ENCODE data around the gene IL17RD. TPM values are rescaled to one million over a fixed set of nuclear protein-coding genes. Genes with fewer than 3 reads are reported as not detected.
A peak's percentile ranks its signal among the peaks of the same experiment; 100 is the strongest.

IL17RD gene
- total and polyA plus RNA-seq, 2 donors from 2014 or later, result 4.4 to 18.9 TPM

DNA sequence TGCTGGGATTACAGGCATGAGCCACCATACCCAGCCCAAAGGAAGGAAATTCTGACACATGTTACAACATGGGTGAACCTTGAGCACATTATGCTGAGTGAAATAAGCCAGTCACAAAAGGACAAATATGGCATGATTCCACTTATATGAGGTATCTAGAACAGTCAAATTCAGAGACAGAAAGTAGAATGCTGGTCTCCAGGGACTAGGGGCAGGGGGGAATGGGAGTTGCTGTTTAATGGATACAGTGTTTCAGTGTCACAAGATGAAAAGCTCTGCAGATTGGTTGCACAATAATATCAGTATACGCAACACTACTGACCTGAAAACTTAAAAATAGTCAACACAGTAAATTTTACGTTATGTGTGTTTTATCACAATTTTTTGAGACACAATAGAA lies 100.6 kb downstream of the IL17RD start:
- peaks cover 0 to 6% (median 5%) of the 10 kb centered on the region in 3 donors for H3K4me1 ChIP-seq (ENCODE audit: control insufficient read depth in 2 of 3, insufficient read depth in 2 of 3, low read depth in 1 of 3, low read length in 3 of 3)
- no peak overlapping the region for H3K27ac ChIP-seq (ENCODE audit: low read depth in 2 of 2, low read length in 2 of 2)
- no peak for DNase-seq
- H3K9ac ChIP-seq (ENCODE audit: low read length in 3 of 3), result no peak overlapping the region
- intact Hi-C loops (cut with DNase I), result no loop called here
- TF ChIP-seq, protein P1, sequence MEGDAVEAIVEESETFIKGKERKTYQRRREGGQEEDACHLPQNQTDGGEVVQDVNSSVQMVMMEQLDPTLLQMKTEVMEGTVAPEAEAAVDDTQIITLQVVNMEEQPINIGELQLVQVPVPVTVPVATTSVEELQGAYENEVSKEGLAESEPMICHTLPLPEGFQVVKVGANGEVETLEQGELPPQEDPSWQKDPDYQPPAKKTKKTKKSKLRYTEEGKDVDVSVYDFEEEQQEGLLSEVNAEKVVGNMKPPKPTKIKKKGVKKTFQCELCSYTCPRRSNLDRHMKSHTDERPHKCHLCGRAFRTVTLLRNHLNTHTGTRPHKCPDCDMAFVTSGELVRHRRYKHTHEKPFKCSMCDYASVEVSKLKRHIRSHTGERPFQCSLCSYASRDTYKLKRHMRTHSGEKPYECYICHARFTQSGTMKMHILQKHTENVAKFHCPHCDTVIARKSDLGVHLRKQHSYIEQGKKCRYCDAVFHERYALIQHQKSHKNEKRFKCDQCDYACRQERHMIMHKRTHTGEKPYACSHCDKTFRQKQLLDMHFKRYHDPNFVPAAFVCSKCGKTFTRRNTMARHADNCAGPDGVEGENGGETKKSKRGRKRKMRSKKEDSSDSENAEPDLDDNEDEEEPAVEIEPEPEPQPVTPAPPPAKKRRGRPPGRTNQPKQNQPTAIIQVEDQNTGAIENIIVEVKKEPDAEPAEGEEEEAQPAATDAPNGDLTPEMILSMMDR (IDR thresholded peaks at IDR 0.05; ENCODE audit: borderline replicate concordance, extremely low read depth, insufficient read depth), result no peak
- no peak overlapping the region for H3K4me3 ChIP-seq (ENCODE audit: low read length in 3 of 3)
- no peaks in the 10 kb centered on the region for H3K36me3 ChIP-seq (ENCODE audit: control insufficient read depth in 2 of 3, insufficient read depth in 3 of 3, low read length in 3 of 3)
- no peaks in the 10 kb centered on the region for H3K27me3 ChIP-seq (ENCODE audit: control insufficient read depth, insufficient read depth, low read length)
- no peak for FAIRE-seq
- H3K9me3 ChIP-seq (ENCODE audit: control insufficient read depth in 2 of 3, insufficient read depth in 1 of 3, low read length in 3 of 3), result no peaks in the 10 kb centered on the region

DNA sequence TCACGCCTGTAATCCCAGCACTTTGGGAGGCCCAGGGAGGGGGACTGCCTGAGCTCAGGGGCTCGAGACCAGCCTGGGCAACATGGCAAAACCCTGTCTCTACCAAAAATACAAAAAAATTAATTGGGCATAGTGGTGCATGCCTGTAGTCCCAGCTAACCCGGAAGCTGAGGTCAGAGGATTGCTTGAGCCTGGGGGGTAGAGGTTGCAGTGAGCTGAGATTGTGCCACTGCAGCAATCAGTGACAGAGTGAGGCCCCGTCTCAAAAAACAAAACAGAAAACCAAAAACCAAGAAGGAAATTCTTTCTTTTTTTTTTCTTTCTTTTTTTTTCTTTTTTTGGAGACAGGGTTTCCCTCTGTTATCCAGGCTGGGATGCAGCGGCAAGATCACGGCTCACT lies 101.2 kb downstream of the IL17RD start:
- no peaks in the 10 kb centered on the region for H3K27me3 ChIP-seq (ENCODE audit: control insufficient read depth, insufficient read depth, low read length)
- TF ChIP-seq, protein P1 (IDR thresholded peaks at IDR 0.05; ENCODE audit: borderline replicate concordance, extremely low read depth, insufficient read depth), result no peak
- DNase-seq (no peak), FAIRE-seq (no peak)
- peaks cover 0 to 6% (median 5%) of the 10 kb centered on the region in 3 donors for H3K4me1 ChIP-seq (ENCODE audit: control insufficient read depth in 2 of 3, insufficient read depth in 2 of 3, low read depth in 1 of 3, low read length in 3 of 3)
- H3K9me3 ChIP-seq (ENCODE audit: control insufficient read depth in 2 of 3, insufficient read depth in 1 of 3, low read length in 3 of 3), result no peaks in the 10 kb centered on the region
- no peak overlapping the region for H3K9ac ChIP-seq (ENCODE audit: low read length in 3 of 3)
- no peak overlapping the region for H3K4me3 ChIP-seq (ENCODE audit: low read length in 3 of 3)
- H3K36me3 ChIP-seq (ENCODE audit: control insufficient read depth in 2 of 3, insufficient read depth in 3 of 3, low read length in 3 of 3), result no peaks in the 10 kb centered on the region
- intact Hi-C loops (cut with DNase I), result no loop called here
- H3K27ac ChIP-seq (ENCODE audit: low read depth in 2 of 2, low read length in 2 of 2), result no peak overlapping the region

DNA sequence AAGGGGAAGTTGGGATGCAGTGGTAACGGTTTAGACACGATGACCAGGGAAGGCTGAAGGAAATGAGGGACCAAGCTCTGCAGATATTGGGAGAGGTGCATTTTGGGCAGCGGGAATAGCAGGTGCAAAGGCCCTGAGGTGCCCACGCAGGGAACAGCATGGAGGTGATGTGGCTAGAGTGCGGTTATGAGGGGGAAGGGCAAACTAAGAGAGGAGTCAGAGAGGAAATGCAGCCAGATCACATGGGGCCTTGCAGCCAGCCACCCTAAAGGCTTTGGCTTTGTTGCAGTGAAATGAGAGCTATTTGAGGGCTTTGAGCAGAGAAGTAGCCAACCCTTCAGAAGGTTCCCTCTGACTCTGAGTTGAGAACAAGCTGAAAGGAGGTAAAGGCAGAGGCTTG lies 102.1 kb downstream of the IL17RD start:
- TF ChIP-seq, protein P1 (IDR thresholded peaks at IDR 0.05; ENCODE audit: borderline replicate concordance, extremely low read depth, insufficient read depth), result no peak
- DNase-seq, result no peak
- intact Hi-C loops (cut with DNase I), result no loop called here
- no peak overlapping the region for H3K4me3 ChIP-seq (ENCODE audit: low read length in 3 of 3)
- peaks cover 0 to 2% (median 0%) of the 10 kb centered on the region in 3 donors for H3K4me1 ChIP-seq (ENCODE audit: control insufficient read depth in 2 of 3, insufficient read depth in 2 of 3, low read depth in 1 of 3, low read length in 3 of 3)
- no peaks in the 10 kb centered on the region for H3K36me3 ChIP-seq (ENCODE audit: control insufficient read depth in 2 of 3, insufficient read depth in 3 of 3, low read length in 3 of 3)
- no peak overlapping the region for H3K27ac ChIP-seq (ENCODE audit: low read depth in 2 of 2, low read length in 2 of 2)
- no peaks in the 10 kb centered on the region for H3K9me3 ChIP-seq (ENCODE audit: control insufficient read depth in 2 of 3, insufficient read depth in 1 of 3, low read length in 3 of 3)
- FAIRE-seq, result no peak
- H3K27me3 ChIP-seq (ENCODE audit: control insufficient read depth, insufficient read depth, low read length), result no peaks in the 10 kb centered on the region
- H3K9ac ChIP-seq (ENCODE audit: low read length in 3 of 3), result no peak overlapping the region

DNA sequence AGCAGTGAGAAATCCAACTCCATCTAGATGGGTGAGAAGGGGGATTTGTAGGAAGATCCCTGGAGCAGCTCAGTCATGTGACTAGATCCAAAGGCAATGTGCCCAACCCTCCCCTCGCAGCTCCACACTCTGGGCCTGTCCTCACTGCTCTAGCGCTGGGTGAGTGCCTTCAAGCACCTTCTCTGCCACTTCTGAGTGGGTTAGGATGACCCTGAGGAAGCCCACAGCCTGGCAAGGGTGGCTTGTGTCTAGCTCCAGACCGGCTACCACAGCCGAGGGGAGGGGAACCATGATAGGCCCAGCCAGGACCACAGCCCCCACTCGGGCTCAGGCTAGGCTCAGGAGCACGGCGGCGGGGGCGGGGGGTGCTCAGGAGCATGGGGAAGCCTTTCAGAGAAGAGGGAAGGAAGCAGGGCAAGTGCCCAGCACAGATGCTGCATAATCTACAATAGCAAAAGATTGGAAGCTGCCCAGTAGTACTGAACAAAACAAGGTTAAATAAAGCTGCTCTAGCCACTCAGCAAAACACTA lies 103.0 kb downstream of the IL17RD start:
- H3K27ac ChIP-seq (ENCODE audit: low read depth in 2 of 2, low read length in 2 of 2), result no peak overlapping the region
- no peak overlapping the region for H3K4me3 ChIP-seq (ENCODE audit: low read length in 3 of 3)
- intact Hi-C loops (cut with DNase I), result no loop called here
- no peaks in the 10 kb centered on the region for H3K27me3 ChIP-seq (ENCODE audit: control insufficient read depth, insufficient read depth, low read length)
- no peak overlapping the region for H3K9ac ChIP-seq (ENCODE audit: low read length in 3 of 3)
- no peaks in the 10 kb centered on the region for H3K36me3 ChIP-seq (ENCODE audit: control insufficient read depth in 2 of 3, insufficient read depth in 3 of 3, low read length in 3 of 3)
- H3K4me1 ChIP-seq (ENCODE audit: control insufficient read depth in 2 of 3, insufficient read depth in 2 of 3, low read depth in 1 of 3, low read length in 3 of 3), result peaks cover 0 to 2% (median 0%) of the 10 kb centered on the region in 3 donors
- peak in 1 of 5 donors; percentile 62 for DNase-seq
- TF ChIP-seq, protein P1 (IDR thresholded peaks at IDR 0.05; ENCODE audit: borderline replicate concordance, extremely low read depth, insufficient read depth), result no peak
- H3K9me3 ChIP-seq (ENCODE audit: control insufficient read depth in 2 of 3, insufficient read depth in 1 of 3, low read length in 3 of 3), result no peaks in the 10 kb centered on the region
- no peak for FAIRE-seq

Data from kidney (tissue), 14 donors.